Endodermal cell (in vitro differentiated cells): ENCODE data around the gene CORO7. TPM values are rescaled to one million over a fixed set of nuclear protein-coding genes. Genes with fewer than 3 reads are reported as not detected.

ENCODE experiments used
- DNase-seq: peaks from one replicate; pipeline ENCODE4 v3.0.0-alpha.2; 2017
- H3K27ac ChIP-seq: 2 replicates; pipeline ENCODE4 v1.5.1; 2013; ENCODE audit warnings: mild to moderate bottlenecking, low read depth, low read length, moderate library complexity
- H3K27me3 ChIP-seq: 2 replicates; pipeline ENCODE4 v1.6.1; 2013; ENCODE audit warnings: mild to moderate bottlenecking, low read length, moderate library complexity; ENCODE audit not compliant: insufficient read depth, control insufficient read depth, poor library complexity, severe bottlenecking
- H3K36me3 ChIP-seq: 2 replicates; pipeline ENCODE4 v1.7.0; 2013; ENCODE audit warnings: mild to moderate bottlenecking, low read length, moderate library complexity; ENCODE audit not compliant: control insufficient read depth, insufficient read depth
- H3K4me1 ChIP-seq: one replicate; pipeline ENCODE4 v1.7.0; 2013; ENCODE audit warnings: low read length; ENCODE audit not compliant: control insufficient read depth, insufficient read depth
- H3K4me3 ChIP-seq: 2 replicates; pipeline ENCODE4 v1.5.1; 2013; ENCODE audit warnings: mild to moderate bottlenecking, low read length, moderate library complexity
- H3K9ac ChIP-seq: 2 replicates; pipeline ENCODE4 v1.6.1; 2013; ENCODE audit warnings: mild to moderate bottlenecking, low read length, moderate library complexity; ENCODE audit not compliant: poor library complexity, severe bottlenecking; ENCODE audit errors: extremely low read depth
- H3K9me3 ChIP-seq: 2 replicates; pipeline ENCODE4 v1.6.1; 2013; ENCODE audit warnings: mild to moderate bottlenecking, low read length, moderate library complexity; ENCODE audit not compliant: control insufficient read depth
- H3K27ac Mint-ChIP-seq: 2 replicates; pipeline ENCODE4 v1.8.0; 2020; ENCODE audit warnings: mixed read lengths
- H3K27me3 Mint-ChIP-seq: 2 replicates; pipeline ENCODE4 v1.8.0; 2021; ENCODE audit warnings: mild to moderate bottlenecking, mixed read lengths; ENCODE audit not compliant: insufficient read depth
- H3K36me3 Mint-ChIP-seq: 2 replicates; pipeline ENCODE4 v1.8.0; 2020; ENCODE audit warnings: low read depth, mixed read lengths
- H3K4me1 Mint-ChIP-seq: 2 replicates; pipeline ENCODE4 v1.8.0; 2020; ENCODE audit warnings: mixed read lengths
- H3K4me3 Mint-ChIP-seq: 2 replicates; pipeline ENCODE4 v1.8.0; 2020; ENCODE audit warnings: mild to moderate bottlenecking, moderate library complexity, mixed read lengths
- H3K9me3 Mint-ChIP-seq: 2 replicates; pipeline ENCODE4 v1.8.0; 2020; ENCODE audit warnings: mild to moderate bottlenecking, mixed read lengths
- CTCF ChIP-seq: fragments of 200-600 bp; sonication (generic); conservative IDR thresholded peaks from 2 replicates; pipeline ENCODE4 v1.5.0; 2021; ENCODE audit warnings: antibody characterized with exemption, mild to moderate bottlenecking
- WGBS, 2 experiments: methylation state at CpG; one replicate each; pipeline versions ENCODE4 v1.1.5 to v1.1.7; 2013; ENCODE audit warnings: missing lambda C conversion rate in 2 of 2, mixed read lengths in 1 of 2; ENCODE audit not compliant: insufficient coverage in 1 of 2, insufficient read length in 1 of 2; 5-methylcytosine and 5-hydroxymethylcytosine counted together
- total RNA-seq, 2 donors: library from RNA; stranded (reverse); fragmentation: NEBNext Ultra II Directional in 1 of 2; extraction: Animal tissue kit (Norgen Biotek cat#: 25700) in 1 of 2; gene quantifications; 2 replicates in 1 of 2; 3 replicates in 1 of 2; pipeline ENCODE4 v1.2.1, GENCODE V29; 2021

Gene CORO7
- total RNA-seq, 2 donors from 2014 or later, result 32.5 to 37.5 TPM

GRCh38 chr16:4330277-4330874, 86.0 kb downstream of the CORO7 start:
- H3K4me3 ChIP-seq, result no peak overlapping the region
- no peak overlapping the region for H3K9ac ChIP-seq
- H3K27me3 ChIP-seq, result no peaks in the 10 kb centered on the region
- H3K36me3 ChIP-seq, result no peaks in the 10 kb centered on the region
- H3K9me3 ChIP-seq, result no peaks in the 10 kb centered on the region
- no peaks in the 10 kb centered on the region for H3K27me3 Mint-ChIP-seq
- TF ChIP-seq CTCF, result peak; percentile 98
- DNase-seq, result peak; percentile 93
- H3K36me3 Mint-ChIP-seq, result no peaks in the 10 kb centered on the region
- H3K9me3 Mint-ChIP-seq, result no peaks in the 10 kb centered on the region
- H3K4me1 Mint-ChIP-seq, result peaks cover under 1% of the 10 kb centered on the region
- no peak overlapping the region for H3K27ac ChIP-seq
- peaks cover 3% of the 10 kb centered on the region for H3K4me1 ChIP-seq
- WGBS, 2 experiments, result 70 to 75% methylated on average over 9 to 14 of the region's 14 CpGs
- no peak overlapping the region for H3K27ac Mint-ChIP-seq
- H3K4me3 Mint-ChIP-seq, result no peak overlapping the region

- peak overlapping the region; percentile 57 for H3K27ac ChIP-seq
- no peak for TF ChIP-seq CTCF
- no peak overlapping the region for H3K4me3 ChIP-seq
- H3K9me3 Mint-ChIP-seq, result no peaks in the 10 kb centered on the region
- DNase-seq, result no peak
- no peaks in the 10 kb centered on the region for H3K27me3 Mint-ChIP-seq
- H3K27ac Mint-ChIP-seq, result no peak overlapping the region
- H3K36me3 Mint-ChIP-seq, result no peaks in the 10 kb centered on the region
- 90 to 91% methylated on average over 9 to 17 of the region's 17 CpGs for WGBS, 2 experiments
- H3K9ac ChIP-seq, result no peak overlapping the region
- H3K4me1 ChIP-seq, result peaks cover 3% of the 10 kb centered on the region
- no peaks in the 10 kb centered on the region for H3K9me3 ChIP-seq
- no peaks in the 10 kb centered on the region for H3K36me3 ChIP-seq
- H3K4me1 Mint-ChIP-seq, result peaks cover 3% of the 10 kb centered on the region
- no peaks in the 10 kb centered on the region for H3K27me3 ChIP-seq
- H3K4me3 Mint-ChIP-seq, result no peak overlapping the region
Measured at GRCh38 chr16:4328782-4329775, 87.3 kb downstream of the CORO7 start.

GRCh38 chr16:4328046-4328781, 88.2 kb downstream of the CORO7 start:
- Mint-ChIP-seq H3K4me1 (peaks cover 3% of the 10 kb centered on the region), H3K27me3 (no peaks in the 10 kb centered on the region), H3K27ac (no peak overlapping the region), H3K36me3 (no peaks in the 10 kb centered on the region), H3K9me3 (no peaks in the 10 kb centered on the region), H3K4me3 (peak overlapping the region; percentile 50)
- TF ChIP-seq CTCF, result peak; percentile 81
- Histone ChIP-seq H3K27ac (peak overlapping the region; percentile 57), H3K9ac (peak overlapping the region; percentile 44), H3K36me3 (no peaks in the 10 kb centered on the region), H3K9me3 (no peaks in the 10 kb centered on the region), H3K4me1 (peaks cover 7% of the 10 kb centered on the region), H3K4me3 (peak overlapping the region; percentile 71), H3K27me3 (no peaks in the 10 kb centered on the region)
- DNase-seq, result peak; percentile 95
- WGBS, 2 experiments, result 21 to 26% methylated on average over 3 to 30 of the region's 30 CpGs
